Colon (tissue), 2 donors: ENCODE data around the gene PARD3.
"Not testable (repeated sequence)": the region's sequence is repeated elsewhere in the genome, so short reads cannot be mapped to it uniquely, and the experiment has no call there.

Experiments used
- FAIRE-seq: peaks from 2 replicates; lab custom pipeline; 2012; peaks lifted over from hg19 to GRCh38; lab: Jason Lieb, UNC
- donor health status: control.
- donor health status: control.

The PARD3 gene

DNA sequence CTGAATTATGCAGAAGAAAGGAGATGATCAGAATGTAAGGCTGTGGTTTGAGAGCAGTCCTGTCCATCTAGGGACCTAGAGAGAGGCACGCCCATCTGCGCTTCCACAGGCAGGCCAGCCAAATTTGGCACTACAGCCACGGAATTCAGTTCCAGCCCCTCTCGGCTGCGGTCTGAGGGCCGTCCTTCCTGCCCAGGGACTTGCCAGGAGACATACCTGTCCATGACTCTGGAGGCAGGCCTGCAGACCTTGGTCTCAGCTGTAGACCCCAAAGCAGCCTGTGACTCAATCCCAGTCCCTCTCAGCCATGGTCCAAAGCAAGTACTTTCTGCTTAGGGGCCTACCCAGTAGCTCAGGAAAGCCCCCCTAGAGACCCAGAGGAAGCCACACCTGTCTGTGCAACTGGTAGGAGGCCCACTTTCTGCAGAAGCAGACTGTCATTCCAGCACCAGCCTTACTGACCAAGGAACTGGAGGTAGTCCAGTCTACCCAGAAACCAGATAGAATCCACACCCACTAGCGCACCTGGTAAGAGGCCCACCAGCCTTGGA lies 720.9 kb downstream of the PARD3 start:
- FAIRE-seq, result no peak

DNA sequence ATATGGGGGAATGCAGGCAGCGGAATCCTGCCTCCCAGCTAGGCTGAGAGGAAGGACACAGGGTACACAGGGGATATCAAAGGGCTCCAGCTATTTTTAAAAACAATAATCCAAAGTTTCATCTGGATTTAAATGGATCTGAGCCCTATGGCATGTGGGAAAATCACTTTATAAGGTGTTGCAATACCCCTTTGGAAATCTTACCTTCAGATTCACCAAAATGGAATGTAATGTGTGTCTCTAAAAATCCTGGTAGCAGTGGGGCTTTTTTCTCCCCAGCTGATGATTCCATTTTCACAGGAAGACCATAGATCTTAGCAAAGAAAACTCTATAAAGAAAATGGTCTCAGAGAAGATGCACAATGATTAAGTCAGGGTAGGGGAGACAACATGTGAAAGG lies 722.2 kb downstream of the PARD3 start:
- FAIRE-seq, result no peak

DNA sequence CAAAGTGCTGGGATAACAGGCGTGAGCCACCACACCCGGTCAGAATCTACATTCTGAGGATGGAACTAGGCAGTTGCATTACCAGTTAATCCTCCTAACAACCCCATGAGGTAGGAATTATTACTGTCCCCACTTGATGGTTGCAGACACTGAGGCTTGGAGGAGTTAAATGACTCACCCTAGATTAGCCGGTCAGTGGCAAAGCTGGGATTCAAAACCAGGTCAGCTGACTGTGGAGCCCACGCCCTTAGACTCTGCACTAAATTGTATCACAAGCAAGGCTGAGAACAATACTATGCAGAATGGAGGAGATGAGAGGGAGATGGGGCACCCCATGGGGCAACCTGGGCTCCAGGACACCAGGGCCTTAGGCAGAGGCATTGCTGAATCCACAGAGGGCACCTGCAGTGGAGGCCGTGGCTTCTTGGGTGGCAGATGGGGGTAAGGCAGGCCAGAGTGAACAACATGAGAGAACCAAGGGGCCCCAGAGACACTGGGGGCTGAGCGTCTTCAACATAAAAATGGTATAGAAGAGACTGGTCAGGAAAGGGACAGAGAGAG lies 723.4 kb downstream of the PARD3 start:
- no peak for FAIRE-seq

DNA sequence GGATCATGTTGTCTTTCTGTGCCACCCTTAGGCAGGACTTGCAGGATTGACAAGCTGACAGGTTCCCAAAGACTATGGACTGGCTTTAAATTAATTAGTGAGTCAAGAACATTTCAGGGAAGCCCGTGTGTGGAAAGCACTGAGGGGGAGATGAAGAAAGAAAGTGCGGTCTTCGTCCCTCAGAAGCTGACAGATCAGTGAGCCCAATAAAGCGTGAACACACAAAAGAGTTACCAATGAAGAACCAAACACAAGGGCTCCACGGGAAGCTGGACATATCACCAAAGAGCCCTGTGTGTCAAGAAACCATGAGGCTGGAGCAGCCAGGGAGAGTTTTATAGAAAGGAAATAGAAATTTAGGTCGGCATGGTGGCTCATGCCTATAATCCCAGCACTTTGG lies 725.8 kb downstream of the PARD3 start:
- no peak for FAIRE-seq

DNA sequence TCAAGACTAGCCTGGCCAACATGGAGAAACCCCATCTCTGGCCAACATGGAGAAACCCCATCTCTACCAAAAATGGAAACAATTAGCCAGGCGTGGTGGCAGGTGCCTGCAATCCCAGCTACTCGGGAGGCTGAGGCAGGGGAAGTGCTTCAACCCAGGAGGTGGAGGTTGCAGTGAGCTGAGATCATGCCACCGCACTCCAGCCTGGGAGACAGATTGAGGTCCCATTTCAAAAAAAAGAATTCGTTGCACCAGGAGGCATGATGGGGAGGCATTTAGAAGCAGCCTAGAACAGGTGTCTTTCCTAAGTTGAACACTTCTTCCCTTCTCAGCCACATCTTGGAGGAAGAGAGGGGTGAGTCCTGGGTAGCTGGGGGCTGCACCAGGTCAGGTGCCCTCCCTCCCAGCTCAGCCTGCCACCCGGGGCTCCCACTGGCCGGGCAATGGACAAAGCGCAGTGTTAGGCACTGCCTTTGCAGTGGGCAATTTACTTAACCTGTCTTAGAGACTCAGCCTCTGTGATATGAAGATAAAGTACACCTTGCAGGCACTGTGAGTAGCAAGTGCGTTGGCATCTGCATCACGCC lies 726.8 kb downstream of the PARD3 start:
- no peak for FAIRE-seq

DNA sequence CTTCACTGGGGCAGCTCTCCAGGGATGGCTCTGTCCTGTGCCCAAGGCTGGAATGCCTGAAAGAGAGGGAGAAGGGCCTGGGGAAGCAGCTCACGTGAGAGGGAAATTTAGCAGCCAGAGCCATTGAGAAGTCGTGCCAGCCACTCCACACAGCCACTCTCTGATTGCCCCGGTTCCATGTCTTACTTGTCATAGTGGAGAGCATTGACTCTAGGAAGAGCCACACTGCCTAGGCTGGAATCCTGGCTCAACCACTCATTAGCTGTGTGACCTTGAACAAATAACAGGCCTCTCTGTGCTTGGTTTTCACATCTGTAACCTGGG lies 728.0 kb downstream of the PARD3 start:
- no peak for FAIRE-seq

DNA sequence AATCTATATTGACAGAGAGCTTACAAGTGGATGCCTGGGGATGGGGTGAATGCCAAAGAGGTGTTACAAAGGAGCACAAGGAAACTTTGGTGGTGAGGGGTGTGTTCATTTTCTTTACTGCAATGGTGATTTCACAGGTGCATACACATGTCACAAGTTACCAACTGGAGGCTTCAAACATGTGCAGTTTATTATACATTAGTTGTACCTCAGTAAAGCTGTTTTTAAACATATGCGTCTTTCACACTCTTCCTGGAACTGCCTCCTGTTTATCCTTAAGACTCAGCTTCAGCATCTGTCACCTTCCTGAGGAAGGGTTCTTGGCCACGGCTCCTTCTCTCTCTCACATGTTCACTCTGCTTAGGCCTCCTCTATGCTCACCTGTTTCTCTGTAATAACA lies 731.5 kb downstream of the PARD3 start:
- FAIRE-seq, result no peak

DNA sequence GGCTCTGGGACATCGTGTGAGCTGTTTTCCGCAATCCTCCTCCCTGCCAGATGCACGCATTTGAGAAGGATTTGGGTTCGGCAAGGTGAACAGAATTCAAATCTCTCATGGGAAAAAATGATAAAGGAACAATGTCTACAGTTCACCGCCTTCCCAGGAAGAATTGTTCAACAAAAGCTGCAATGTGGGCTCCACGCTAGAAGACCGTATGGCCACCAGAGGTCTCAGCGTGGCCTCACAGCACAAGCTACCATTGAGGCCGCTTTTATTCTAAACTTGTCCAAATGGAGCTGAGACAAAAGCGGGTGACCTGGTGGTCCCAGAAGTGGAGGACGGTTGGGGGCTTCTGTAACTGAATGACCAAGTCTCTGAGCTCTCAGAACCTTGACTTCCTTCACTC lies 733.1 kb downstream of the PARD3 start:
- FAIRE-seq, result no peak

DNA sequence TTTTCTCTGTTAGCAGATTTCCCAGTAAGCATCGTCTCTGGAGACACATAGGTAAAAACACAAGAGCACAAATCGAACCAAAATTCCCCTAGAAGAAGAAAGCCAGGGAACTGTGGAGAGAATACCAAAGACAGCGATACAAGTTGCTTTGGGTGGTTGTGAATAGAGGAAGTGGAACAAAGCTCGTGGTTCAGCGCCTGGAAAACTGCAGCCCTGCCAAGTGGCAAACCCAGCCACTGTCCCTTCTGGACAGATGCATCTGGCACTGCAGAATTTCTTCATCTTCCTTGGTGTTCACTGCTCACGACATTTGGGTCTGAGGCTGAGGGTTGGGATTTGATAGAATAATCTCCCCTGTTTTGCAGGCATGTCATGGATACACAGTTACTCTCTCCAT lies 733.8 kb downstream of the PARD3 start:
- FAIRE-seq, result no peak

DNA sequence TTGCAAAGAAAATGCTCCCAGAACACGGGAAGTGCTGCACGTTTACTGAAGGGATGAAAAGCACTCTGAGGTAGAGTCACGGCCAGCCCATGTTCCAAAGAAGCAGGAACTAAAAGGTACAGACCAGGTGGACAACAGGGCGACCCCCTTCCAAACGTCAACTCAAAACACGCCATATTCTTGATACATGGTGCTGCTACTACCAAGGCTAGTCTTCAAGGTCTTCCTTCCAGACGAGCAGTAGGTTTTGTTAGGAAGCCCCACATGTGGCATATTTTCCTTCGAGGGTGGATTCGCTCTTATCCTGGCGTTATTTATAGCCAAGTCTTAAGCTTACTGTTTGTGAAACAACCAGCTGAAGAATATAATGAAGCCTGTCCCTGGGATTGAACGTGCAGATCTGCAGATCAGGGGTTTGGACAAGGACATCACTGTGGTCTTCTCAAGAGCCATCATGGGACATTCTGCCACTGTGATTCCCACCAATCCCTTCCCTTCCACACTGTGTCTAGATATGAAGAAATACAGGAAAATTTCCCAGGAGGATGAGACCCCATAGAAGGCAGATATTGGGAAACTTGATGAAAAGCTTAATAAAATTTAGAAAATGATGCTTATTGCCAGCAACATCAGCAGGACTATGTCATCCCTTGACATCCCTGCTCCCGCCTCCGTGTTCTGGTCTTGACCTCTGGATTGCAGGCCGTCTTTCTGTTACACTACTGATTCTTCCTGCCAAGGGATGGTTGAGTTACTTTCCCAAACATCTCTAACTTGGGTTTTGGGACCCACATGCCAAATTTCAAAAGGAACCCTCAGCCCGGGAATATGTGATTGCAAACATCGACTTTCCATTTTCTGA lies 734.4 kb downstream of the PARD3 start:
- FAIRE-seq, result no peak

DNA sequence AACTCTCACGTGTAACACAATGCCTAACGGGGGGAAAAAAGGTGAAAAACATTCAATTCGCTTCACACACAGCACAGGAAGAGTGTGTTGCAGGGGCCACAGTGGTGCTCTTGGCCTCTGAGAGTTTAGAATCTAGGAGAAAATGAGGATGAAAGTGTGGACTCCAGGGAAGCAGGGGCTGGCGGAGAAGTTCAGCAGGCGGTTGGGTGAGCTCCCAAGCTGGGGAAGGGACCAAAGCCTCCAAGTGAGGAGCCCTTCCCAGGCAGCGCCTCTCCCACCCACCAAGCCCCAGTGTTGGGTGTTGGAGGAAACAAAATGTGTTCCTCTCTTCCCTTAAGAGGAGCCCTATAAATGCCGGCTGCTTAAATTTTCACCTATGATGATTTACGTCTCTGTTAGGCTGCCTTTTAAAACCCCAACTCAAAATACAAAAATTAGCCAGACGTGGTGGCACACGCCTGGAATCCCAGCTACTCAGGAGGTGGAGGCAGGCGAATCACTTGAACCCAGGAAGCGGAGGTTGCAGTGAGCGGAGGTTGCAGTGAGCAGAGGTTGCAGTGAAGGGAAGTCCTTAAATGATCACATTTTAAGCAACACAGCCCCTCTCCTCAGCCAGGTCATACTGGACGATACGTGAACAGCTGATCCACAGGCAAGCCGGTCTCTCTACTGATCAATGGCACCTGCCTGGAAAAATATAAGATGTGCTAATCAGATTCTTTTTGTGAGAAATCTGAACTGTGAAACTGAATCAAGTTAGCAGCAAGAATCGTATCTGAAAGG lies 735.2 kb downstream of the PARD3 start:
- FAIRE-seq, result no peak

DNA sequence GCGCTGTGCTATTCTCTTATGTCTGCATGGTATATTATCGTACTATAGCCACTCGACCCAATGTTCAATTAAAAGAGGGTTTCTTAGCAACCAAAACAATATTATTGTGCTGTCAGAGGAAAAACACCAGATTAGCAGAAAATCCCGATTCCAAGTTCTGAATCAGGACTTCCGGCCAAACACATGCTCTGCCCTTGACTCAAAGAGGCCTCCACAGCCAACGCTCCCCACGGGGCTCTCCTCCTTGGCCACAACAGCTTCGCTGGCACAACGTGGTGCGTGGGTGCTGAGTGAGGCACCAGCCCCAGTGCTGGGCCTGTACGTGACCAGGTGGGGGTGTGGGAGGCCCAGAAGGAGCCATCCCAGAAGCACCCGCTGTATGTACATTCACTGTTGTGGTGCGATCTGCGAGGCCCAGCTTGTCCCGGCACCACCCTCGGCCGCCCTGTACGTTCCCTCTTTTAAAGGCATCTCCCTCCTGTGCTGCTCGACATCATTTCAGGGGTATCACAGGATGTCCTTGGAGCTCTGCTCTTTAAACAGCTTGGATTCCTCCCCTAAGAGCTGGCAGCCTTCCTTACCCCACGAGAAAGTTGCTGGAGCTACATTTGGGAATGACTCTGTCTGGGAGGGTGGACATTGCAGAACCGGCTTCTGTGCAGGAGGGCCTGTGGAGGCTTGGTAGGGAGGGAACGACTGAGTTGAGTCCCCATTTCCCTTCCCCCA lies 736.2 kb downstream of the PARD3 start:
- no peak for FAIRE-seq

DNA sequence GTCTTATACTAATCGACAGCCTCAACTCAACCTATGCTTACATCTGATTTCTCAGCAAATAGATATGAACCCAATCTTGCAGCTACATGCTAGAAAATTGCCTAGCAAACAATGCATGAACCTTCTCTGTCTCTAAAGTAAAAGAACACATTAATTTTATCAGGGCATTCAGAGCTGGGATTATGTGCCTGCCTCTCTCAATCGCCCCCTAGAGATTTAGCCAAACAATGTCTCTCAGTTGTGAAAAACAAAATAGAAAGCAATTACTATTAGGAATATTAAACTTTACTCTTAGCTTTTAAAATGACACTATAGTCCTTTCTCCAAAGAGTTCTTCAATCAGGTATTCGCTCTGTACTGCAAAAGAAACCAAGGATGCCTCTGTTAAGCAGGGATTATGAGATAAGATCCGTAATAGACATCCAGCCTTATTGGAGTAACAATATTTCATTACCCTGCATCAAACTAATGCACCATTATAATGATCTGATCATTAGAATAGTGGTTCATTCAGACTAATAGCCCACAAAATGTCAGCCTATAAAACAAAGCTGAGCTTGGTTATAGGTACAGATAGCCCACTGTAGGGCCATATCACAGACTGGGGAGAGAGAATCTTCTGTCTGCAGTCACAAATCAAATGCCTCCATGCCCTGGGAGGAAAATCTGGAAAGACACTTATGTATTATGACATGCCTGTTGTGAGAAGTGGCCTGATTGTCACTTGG lies 736.9 kb downstream of the PARD3 start:
- FAIRE-seq, result no peak

DNA sequence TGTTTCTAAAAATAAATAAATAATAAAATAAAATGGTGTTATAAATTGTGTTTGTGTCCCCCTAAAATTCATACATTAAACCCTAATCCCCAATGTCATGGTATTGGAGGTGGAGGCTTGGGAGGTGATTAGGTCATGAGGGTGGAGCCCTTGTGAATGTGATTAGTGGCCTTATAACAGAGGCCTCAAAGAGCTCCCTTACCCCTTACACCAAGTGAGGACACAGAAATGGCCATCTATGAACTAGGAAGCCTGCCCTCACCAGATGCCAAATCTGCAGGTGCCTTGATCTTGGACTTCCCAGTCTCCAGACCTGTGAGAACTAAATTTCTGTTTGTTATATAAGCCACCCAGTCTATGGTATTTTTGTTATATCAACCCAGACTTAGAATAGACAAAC lies 738.7 kb downstream of the PARD3 start:
- no peak for FAIRE-seq

DNA sequence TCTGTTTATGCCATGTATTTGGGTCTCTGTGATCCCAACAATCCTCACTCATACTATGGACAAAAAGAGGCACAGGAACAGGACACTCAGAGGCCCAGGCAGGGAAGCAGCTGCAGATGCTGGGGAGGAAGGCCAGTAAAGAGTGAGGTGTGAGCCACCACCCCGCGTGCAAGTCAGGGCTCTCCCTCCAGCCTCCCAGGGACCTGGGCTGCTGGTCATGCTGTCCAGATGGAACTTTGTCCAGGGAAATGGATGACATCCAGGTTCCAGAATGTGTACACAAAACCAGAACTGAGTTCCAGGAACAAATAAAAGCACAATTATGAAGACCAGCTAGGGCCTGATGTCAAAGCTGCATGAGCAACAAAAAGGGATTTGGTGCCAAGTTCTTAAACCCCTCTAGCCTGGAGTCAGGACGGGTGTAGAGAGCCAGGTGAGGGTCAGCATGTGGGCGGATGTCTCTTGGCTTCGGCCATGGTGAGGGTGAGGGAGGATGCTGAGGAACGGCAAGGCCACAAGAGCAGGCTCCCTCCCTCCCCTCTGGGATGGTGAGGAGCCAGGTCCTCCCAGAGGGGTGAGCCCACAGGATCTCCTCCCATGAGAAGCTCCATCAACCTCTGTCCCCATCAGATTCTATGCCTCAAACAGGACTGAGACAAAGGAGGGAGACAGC lies 739.7 kb downstream of the PARD3 start:
- no peak for FAIRE-seq

DNA sequence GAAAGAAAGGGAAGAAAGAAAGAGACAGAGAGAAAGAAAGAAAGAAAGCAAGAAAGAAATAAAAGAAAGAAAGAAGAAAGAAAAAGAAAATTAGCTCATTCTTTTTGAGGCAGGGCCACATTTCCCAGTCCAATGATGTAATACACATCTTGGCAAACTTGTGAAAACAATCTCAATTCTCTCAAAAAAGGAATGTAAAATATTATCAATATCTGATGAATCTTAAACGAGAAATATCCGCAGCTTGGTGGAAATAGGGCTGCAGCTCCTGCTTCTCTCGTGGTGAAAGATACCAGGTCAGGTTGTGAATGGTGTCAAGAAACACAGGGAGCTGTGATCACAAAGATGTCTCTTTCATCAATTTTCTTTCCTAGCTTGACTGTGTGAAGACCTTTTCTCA lies 741.0 kb downstream of the PARD3 start:
- FAIRE-seq, result no peak

DNA sequence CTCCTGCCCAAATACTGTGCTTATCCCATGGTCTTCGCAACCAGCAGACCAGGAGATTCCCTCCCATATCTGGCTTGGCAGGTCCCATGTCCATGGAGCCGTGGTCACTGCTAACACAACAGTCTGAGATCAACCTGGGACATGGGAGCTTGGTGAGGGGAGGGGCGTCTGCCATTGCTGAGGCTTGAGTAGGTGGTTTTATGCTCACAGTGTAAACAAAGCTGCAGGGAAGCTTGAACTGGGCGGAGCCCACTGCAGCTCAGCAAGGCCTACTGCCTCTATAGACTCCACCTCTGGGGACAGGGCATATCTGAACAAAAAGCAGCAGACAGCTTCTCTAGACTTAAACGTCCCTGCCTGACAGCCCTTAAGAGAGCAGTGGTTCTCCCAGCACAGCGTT lies 747.4 kb downstream of the PARD3 start:
- FAIRE-seq, result not testable (repeated sequence)

DNA sequence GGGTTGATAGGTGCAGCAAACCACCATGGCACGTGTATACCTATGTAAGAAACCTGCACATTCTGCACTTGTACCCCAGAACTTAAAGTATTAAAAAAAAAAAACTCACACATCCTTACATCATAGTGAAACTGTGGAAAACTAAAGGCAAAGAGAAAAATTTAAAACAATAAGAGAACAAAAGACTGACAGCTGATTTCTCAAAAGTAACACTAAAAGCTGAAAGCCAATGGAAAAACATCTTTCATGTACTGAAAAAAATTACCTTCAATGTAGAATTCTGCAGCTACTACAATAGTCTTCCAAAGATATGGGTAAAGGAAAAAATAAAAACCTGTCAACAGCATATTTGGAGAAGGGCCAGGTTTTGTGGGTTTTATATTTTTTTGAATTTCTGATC lies 751.5 kb downstream of the PARD3 start:
- FAIRE-seq, result no peak

DNA sequence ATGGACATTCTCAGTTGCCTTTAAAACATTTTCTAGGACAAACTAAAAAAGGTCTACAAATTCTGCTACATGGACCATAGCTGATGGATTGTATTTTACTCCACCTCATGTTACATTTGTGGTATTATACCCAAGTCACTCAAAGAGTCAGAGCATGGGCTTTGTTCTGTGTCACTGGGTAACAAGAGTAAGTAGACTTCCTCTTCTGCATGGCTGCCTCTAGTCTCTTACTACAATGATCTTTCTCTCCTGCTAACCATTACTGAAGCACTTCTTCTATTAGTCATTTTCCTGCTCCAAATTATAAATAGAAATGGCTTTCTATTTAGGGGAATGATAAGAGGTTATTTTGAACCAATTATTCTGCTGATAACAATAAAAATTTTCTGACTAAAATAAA lies 753.3 kb downstream of the PARD3 start:
- FAIRE-seq, result no peak
